DMS114 treated with DMSO at 0.1 percent for 48 hours (cell line): ENCODE measurements around the gene ALOX12.

Experiments
- DNase-seq: peaks from one replicate; lab custom pipeline; 2025; ENCODE audit not compliant: unreplicated experiment; lab: John Stamatoyannopoulos, UW

ALOX12 gene

DNA sequence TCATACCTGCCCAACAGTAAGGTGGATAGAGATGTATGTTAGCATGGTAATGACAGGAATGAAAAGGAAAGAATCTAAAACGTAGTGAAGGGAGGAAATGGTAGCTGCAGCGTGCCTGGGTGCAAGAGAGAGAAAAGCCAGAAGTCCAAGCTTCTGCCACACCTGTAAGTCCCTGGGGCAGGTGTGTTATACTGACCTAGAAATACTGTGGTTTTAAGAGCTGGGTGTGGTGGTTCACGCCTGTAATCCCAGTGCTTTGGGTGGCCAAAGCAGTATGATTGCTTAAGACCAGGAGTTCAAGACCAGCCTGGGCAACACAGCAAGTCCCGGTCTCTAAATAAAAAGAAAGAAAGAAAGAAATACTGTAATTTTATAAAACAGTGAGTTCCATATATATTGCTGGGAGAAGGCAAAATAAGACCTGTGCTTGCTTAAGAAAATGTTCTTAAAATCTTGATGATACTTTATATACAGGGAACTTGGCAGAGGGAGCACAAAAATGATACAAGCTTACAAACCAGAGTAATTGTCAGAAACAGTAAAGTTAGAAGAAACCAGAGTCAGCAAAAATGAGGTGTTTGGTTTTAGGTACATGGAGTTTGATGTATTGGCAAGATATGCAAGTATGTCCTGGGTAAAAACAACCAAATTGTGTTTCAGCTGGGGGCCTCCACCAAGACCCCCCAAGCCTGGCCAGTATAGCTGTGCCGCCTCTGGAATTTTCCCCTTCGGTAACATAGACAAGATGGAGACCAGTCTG lies 6.6 kb downstream of the ALOX12 start:
- no peak for DNase-seq

GRCh38 chr17:7003745-7004144 lies 7.9 kb downstream of the ALOX12 start:
- no peak for DNase-seq

DNA sequence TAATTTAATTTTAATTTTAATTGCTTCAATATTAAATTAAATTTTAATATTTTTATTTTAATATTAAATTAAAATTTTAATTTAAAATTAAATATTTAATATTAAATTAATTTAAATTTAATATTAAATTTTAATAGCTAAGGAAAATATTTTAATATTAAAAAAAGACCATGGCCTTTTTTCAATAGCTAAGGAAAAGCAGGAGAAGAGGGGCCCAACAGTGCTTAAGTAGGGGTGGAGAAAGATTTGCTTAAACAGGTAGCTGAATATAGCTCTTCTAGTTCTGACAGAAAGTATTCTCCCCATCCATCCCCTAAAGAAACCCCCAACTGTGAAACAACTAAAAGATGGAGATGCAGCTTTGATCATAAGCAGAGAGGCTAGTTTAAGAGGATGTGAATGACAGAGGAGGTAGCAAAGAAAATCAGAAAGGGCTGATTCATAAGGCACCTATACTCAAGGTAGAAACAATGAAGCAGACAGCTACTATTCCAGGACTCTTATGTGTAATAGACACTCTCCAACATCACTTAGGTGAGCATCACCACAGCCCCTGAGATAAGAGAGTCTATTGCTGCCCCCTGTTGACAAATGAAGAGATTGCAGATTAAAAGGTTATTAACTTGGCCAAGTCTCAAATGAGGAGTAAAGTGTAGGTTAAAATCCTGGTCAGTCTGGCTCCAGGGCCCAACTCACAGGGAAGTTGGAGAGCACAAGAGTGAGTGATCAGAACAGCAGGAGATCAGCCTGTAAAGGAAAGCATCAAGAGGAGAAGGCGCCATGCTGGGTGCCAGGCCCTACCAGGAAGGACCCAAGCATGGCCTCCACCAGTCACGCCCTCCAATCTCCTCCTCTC lies 8.8 kb downstream of the ALOX12 start:
- DNase-seq = peak; percentile 55

DNA sequence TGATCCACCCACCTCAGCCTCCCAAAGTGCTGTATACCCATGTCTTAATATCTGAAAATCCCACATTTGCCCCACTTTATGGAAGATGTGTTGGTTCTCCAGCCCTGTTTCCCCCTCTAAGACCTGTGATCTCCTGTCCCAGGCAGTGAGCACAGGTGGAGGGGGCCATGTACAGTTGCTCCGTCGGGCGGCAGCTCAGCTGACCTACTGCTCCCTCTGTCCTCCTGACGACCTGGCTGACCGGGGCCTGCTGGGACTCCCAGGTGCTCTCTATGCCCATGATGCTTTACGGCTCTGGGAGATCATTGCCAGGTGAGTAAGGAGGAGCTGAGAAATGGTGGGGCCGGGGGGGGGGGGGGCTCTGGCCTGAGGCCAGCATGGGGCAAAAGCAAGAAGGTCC lies 9.9 kb downstream of the ALOX12 start:
- no peak for DNase-seq

DNA sequence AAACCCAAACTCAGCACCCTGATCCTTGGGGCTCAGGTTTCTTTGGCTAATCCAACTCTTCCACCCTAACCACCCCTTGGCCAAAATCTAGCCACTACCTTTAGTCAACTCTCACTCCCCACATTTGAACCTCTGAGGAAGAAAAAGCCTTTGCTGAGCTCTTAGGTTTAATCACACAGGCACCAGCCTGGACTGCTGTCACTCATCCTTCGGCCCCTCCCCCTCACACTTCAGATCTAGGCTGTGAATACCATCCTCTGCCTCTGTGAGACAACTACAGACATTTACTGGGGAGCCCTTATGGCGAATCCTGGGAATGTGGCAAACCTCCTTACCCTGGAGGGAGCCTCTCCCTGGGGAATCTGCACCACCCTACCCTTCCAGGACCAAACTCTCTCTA lies 11.3 kb downstream of the ALOX12 start:
- DNase-seq = no peak

DNA sequence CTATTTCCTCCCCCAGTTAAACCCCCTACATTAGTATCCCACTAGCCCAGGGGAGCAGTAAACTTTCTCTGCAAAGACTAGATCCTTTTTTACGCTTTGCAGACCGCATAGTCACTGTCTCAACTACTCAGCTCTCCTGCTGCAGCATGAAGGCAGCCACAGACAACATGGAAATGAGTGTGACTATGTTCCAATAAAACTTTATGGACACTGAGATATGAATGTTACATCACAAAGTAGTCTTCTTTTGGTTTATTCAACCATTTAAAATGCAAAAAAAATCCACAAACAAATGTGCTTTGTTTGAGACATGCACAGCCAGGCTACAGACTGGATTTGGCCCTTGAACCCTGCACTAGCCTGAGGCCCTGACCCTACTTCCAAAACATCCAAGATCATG lies 14.7 kb downstream of the ALOX12 start:
- DNase-seq = no peak

GRCh38 chr17:7011415-7011814 lies 15.6 kb downstream of the ALOX12 start:
- DNase-seq = no peak

GRCh38 chr17:7011942-7012254 lies 16.0 kb downstream of the ALOX12 start:
- DNase-seq = no peak

DNA sequence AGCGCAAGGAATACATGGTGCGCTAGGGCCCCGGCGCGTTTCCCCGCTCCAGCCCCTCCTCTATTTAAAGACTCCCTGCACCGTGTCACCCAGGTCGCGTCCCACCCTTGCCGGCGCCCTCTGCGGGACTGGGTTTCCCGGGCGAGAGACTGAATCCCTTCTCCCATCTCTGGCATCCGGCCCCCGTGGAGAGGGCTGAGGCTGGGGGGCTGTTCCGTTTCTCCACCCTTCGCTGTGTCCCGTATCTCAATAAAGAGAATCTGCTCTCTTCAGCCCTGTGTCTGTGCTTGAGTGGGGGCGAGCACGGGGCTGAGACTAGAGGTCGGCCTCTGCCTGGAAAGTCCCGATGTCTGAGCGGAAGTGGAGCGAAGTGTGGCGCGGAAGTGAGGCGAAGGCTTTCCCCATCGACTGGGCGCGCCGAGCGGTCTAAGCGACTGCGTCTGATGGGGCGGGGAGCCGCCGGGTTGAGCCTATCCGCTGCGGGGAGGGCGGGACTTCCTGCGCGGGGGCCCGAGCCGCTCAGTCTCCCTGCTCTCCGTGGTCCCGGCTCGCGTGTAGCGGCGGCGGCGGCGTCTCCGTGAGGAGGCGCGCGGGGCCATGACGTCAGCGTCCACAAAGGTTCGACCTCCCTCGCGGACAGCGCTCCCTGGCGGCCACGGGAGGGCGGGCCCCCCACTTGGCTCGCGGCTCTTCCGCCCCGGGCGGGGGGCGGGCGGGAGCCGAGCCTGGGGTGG lies 18.6 kb downstream of the ALOX12 start:
- peak; percentile 89 for DNase-seq

DNA sequence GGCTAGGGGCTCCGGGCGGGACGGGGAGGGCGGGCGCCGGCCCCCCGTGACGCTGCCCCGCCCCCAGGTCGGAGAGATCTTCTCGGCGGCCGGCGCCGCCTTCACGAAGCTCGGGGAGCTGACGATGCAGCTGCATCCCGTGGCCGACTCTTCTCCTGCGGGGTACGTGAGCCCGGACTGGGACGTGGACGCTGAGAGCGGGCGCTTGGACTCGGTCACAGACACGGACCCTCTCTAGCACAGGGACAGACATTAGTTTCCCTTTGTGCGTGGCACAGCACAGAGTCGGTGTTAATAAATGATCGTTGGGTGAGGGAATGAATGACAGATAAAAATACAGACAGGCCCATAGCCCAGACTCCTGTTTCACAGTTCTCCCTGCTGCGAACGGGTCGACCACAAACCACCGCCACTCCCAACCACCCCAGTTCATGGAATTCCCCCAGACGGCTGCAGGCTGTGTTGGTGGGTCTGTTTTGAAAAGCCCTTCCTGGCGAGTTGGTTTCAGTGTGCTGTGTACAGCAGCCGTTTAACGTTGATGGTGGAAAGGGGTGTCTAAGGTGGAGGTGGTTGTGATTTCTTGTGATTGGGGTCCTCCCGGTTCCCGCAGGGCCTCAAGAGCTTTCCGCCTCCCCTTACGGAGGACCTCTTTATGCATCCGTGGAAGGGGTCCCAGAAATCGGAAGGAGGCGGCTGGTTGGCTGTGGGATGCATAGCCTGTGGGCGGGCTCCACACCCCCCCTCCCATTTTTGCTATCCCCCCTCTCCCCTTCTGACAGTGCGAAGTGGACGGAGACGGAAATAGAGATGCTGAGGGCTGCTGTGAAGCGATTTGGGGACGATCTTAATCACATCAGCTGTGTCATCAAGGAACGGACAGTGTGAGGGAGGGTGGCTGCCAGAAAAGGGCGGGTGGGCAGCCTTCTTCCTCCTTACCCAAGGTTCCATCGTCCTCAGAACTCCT lies 19.4 kb downstream of the ALOX12 start:
- DNase-seq = no peak

- no peak for DNase-seq
Observed at GRCh38 chr17:7016418-7016817, 20.6 kb downstream of the ALOX12 start.

- DNase-seq = no peak
Observed at GRCh38 chr17:7016886-7017826, 21.3 kb downstream of the ALOX12 start.

GRCh38 chr17:7017827-7018200 lies 22.0 kb downstream of the ALOX12 start:
- no peak for DNase-seq

- no peak for DNase-seq
Observed at GRCh38 chr17:7018331-7018964, 22.6 kb downstream of the ALOX12 start.

DNA sequence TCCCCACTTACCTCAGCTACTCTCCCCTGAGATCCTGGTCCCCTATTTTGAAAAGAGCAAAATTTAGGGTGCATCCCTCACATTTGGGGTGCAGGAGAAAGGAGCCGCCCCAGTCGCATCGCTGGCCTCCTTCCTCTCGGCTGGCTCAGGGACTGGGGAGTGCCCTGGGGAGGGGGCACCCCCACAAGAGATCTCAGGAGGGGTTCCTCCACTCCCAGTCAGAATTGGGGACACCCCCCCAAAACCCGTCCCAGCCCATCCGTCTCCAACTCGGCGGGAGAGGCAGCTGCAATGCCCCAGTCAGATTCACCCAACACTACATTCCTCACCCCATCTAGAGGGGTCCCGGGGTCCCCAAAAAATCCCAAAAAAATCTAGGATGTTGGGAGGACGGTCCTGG lies 23.5 kb downstream of the ALOX12 start:
- DNase-seq = no peak

- DNase-seq = peak; percentile 62
Observed at GRCh38 chr17:7019839-7020519, 24.1 kb downstream of the ALOX12 start.

GRCh38 chr17:7020894-7021664 lies 25.2 kb downstream of the ALOX12 start:
- no peak for DNase-seq
